ENCODE measurements around the gene OR9Q1. TPM values are rescaled to one million over a fixed set of nuclear protein-coding genes. Genes with fewer than 3 reads are reported as not detected.

OR9Q1 gene, protein sequence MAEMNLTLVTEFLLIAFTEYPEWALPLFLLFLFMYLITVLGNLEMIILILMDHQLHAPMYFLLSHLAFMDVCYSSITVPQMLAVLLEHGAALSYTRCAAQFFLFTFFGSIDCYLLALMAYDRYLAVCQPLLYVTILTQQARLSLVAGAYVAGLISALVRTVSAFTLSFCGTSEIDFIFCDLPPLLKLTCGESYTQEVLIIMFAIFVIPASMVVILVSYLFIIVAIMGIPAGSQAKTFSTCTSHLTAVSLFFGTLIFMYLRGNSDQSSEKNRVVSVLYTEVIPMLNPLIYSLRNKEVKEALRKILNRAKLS
- total RNA-seq (not detected), polyA plus RNA-seq (not detected)

DNA sequence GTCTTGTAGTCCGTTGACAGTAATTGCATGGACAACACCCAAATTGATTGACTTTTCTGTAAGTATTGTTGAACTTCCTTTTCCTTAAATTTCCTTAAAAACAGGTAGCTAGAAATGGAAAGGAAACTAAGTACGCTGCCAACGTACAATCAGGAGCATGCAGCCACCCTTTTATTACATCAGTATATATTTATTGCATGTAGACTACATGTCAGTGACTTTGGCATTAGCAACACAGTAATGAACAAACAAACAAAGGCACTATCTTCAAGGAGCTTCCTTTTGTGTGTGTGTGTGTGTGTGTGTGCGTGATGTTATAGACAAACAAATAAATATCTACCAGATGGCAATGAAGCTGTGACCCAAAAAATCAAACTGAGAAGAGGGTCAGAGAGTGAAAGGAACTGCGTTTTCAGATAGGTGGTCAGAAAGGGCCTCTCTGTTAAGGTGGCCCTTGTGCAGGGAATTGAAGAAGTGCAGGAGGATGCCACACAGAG, at the start of gene OR9Q1:
OR9Q1 (plus strand) TSS at position 447 of the 497 bp plus-strand sequence. CDS start 155,564 bp downstream, outside the sequence.
- Mint-ChIP-seq H3K27ac (no peak within 1 kb of the TSS), H3K4me3 (no peak within 1 kb of the TSS), H3K36me3 (no peaks in the 10 kb centered on the region), H3K27me3 (peaks cover 0 to 3% of the 10 kb centered on the region in 2 donors), H3K9me3 (peaks cover 0 to 3% (median 0%) of the 10 kb centered on the region in 8 donors), H3K4me1 (peaks cover 0 to 3% (median 0%) of the 10 kb centered on the region in 4 donors)
- CTCF ChIA-PET (ENCODE audit: partially characterized antibody): no interaction called here
- no peaks in the 10 kb centered on the region for H3K4me1 ChIP-seq (ENCODE audit: insufficient read depth, low read length)
- DNase-seq: no peak
- intact Hi-C loops (cut with micrococcal nuclease): no loop called here
- no peaks in the 10 kb centered on the region for H3K27me3 ChIP-seq (ENCODE audit: insufficient read depth, low read length)
- POLR2A ChIA-PET (ENCODE audit: partially characterized antibody): no interaction called here
- no peaks in the 10 kb centered on the region for H3K36me3 ChIP-seq (ENCODE audit: insufficient read depth, low read length)
- H3K27ac ChIP-seq (ENCODE audit: low read depth, low read length): no peak within 1 kb of the TSS
- H3K4me3 ChIP-seq (ENCODE audit: low read length in 2 of 2): no peak within 1 kb of the TSS
- H3K9me3 ChIP-seq (ENCODE audit: control insufficient read depth in 1 of 2, low read length in 2 of 2): no peaks in the 10 kb centered on the region

DNA sequence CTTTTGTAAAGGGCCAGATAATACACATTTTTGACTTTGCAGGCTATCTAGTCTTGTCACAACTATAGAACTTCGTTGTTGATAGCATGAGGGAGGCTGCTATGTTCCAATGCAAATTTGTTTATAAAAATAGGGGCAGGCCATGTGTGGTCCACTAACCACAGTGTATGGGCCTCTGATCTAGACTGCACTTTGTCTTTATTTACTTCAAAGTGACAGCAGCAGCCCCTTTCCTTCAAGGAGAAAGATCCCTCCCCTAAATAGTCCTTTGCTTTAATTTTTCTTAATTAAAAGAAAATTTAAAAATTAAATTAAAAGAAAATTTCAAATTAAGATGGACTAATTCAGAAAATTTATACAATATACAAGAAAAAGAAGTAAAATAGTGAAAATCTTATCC, 49.5 kb upstream of the OR9Q1 start:
- no peak for DNase-seq
- Histone ChIP-seq H3K27ac (ENCODE audit: low read depth, low read length) (no peak overlapping the region), H3K36me3 (ENCODE audit: insufficient read depth, low read length) (no peaks in the 10 kb centered on the region), H3K4me1 (ENCODE audit: insufficient read depth, low read length) (no peaks in the 10 kb centered on the region), H3K4me3 (ENCODE audit: low read length in 2 of 2) (no peak overlapping the region), H3K27me3 (ENCODE audit: insufficient read depth, low read length) (no peaks in the 10 kb centered on the region), H3K9me3 (ENCODE audit: control insufficient read depth in 1 of 2, low read length in 2 of 2) (no peaks in the 10 kb centered on the region)
- Mint-ChIP-seq H3K36me3 (no peaks in the 10 kb centered on the region), H3K4me3 (no peak overlapping the region), H3K27me3 (peaks cover 9 to 10% of the 10 kb centered on the region in 2 donors), H3K27ac (no peak overlapping the region), H3K4me1 (no peaks in the 10 kb centered on the region), H3K9me3 (peaks cover 0 to 5% (median 0%) of the 10 kb centered on the region in 8 donors)
- ChIA-PET CTCF (ENCODE audit: partially characterized antibody) (no interaction called here), POLR2A (ENCODE audit: partially characterized antibody) (no interaction called here)
- intact Hi-C loops (cut with micrococcal nuclease): no loop called here

GRCh38 chr11:57974848-57975601, 48.7 kb upstream of the OR9Q1 start:
- peaks cover 9 to 13% of the 10 kb centered on the region in 2 donors for H3K27me3 Mint-ChIP-seq
- Histone ChIP-seq H3K9me3 (ENCODE audit: control insufficient read depth in 1 of 2, low read length in 2 of 2) (no peaks in the 10 kb centered on the region), H3K27ac (ENCODE audit: low read depth, low read length) (no peak overlapping the region), H3K4me3 (ENCODE audit: low read length in 2 of 2) (no peak overlapping the region), H3K36me3 (ENCODE audit: insufficient read depth, low read length) (no peaks in the 10 kb centered on the region), H3K27me3 (ENCODE audit: insufficient read depth, low read length) (no peaks in the 10 kb centered on the region), H3K4me1 (ENCODE audit: insufficient read depth, low read length) (no peaks in the 10 kb centered on the region)
- H3K9me3 Mint-ChIP-seq: peaks cover 0 to 5% (median 0%) of the 10 kb centered on the region in 8 donors
- no peaks in the 10 kb centered on the region for H3K4me1 Mint-ChIP-seq
- CTCF ChIA-PET (ENCODE audit: partially characterized antibody): no interaction called here
- H3K36me3 Mint-ChIP-seq: no peaks in the 10 kb centered on the region
- no peak overlapping the region for H3K27ac Mint-ChIP-seq
- POLR2A ChIA-PET (ENCODE audit: partially characterized antibody): no interaction called here
- no peak overlapping the region for H3K4me3 Mint-ChIP-seq
- DNase-seq: no peak
- intact Hi-C loops (cut with micrococcal nuclease): no loop called here

DNA sequence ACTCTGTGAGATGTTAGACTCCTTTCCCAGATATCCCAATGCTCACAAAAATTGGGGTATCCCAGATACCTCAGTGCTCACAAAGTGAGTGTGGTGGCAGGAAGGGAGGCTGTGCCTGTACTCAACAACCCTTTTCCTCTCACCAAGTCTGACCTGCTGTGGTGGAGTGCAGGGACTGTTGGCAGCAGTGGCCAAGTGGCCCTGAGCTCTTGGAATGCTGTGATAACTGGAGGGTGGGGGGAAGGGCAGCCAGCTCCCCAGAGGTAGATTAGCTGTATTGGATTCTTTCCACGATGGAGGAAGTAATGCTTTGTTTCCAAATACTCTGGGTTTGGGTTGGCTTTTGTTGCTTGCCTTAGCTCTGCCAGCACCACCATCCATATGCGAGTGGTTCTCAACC, 46.0 kb upstream of the OR9Q1 start:
- H3K4me1 ChIP-seq (ENCODE audit: insufficient read depth, low read length): no peaks in the 10 kb centered on the region
- no peak overlapping the region for H3K27ac ChIP-seq (ENCODE audit: low read depth, low read length)
- peaks cover 4 to 14% of the 10 kb centered on the region in 2 donors for H3K27me3 Mint-ChIP-seq
- no peaks in the 10 kb centered on the region for H3K27me3 ChIP-seq (ENCODE audit: insufficient read depth, low read length)
- intact Hi-C loops (cut with micrococcal nuclease): no loop called here
- H3K36me3 Mint-ChIP-seq: no peaks in the 10 kb centered on the region
- CTCF ChIA-PET (ENCODE audit: partially characterized antibody): no interaction called here
- no peaks in the 10 kb centered on the region for H3K9me3 ChIP-seq (ENCODE audit: control insufficient read depth in 1 of 2, low read length in 2 of 2)
- no peaks in the 10 kb centered on the region for H3K4me1 Mint-ChIP-seq
- POLR2A ChIA-PET (ENCODE audit: partially characterized antibody): no interaction called here
- no peak for DNase-seq
- H3K4me3 ChIP-seq (ENCODE audit: low read length in 2 of 2): no peak overlapping the region
- H3K36me3 ChIP-seq (ENCODE audit: insufficient read depth, low read length): no peaks in the 10 kb centered on the region
- H3K27ac Mint-ChIP-seq: no peak overlapping the region
- H3K9me3 Mint-ChIP-seq: peaks cover 0 to 2% (median 0%) of the 10 kb centered on the region in 8 donors
- H3K4me3 Mint-ChIP-seq: no peak overlapping the region

GRCh38 chr11:57978686-57979531, 44.8 kb upstream of the OR9Q1 start:
- H3K27me3 ChIP-seq (ENCODE audit: insufficient read depth, low read length): no peaks in the 10 kb centered on the region
- intact Hi-C loops (cut with micrococcal nuclease): no loop called here

DNA sequence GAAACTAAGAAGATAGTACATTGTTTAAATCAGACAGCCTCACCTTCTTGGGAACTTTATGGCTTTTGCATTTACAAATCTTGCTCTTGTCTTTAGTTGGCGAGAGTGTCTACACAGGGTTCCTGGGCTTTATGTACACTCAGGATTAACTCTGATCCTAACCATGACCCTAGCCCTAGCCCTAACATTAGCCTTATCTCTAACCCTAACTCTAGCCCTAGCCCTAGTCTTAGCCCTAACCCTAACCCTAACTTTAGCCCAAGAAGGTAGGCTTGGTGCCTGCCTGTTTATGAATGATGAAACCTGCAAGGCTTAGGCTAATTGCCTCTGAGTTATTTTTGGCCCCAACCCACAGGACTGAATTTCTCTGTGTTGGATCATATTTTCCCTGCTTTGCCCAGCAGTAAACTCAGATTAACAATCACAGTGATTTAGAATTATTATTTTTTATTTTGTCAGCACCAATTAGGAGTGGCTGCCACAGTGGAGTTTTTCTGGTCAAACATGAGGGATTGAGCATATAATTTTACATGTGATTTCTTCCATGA, 44.1 kb upstream of the OR9Q1 start:
- no peaks in the 10 kb centered on the region for H3K9me3 ChIP-seq (ENCODE audit: control insufficient read depth in 1 of 2, low read length in 2 of 2)
- no peak for DNase-seq
- no peak overlapping the region for H3K27ac Mint-ChIP-seq
- H3K4me3 ChIP-seq (ENCODE audit: low read length in 2 of 2): no peak overlapping the region
- H3K36me3 Mint-ChIP-seq: no peaks in the 10 kb centered on the region
- peaks cover 4 to 14% of the 10 kb centered on the region in 2 donors for H3K27me3 Mint-ChIP-seq
- intact Hi-C loops (cut with micrococcal nuclease): no loop called here
- H3K36me3 ChIP-seq (ENCODE audit: insufficient read depth, low read length): no peaks in the 10 kb centered on the region
- no peaks in the 10 kb centered on the region for H3K4me1 Mint-ChIP-seq
- POLR2A ChIA-PET (ENCODE audit: partially characterized antibody): no interaction called here
- H3K4me1 ChIP-seq (ENCODE audit: insufficient read depth, low read length): no peaks in the 10 kb centered on the region
- no peaks in the 10 kb centered on the region for H3K27me3 ChIP-seq (ENCODE audit: insufficient read depth, low read length)
- H3K4me3 Mint-ChIP-seq: no peak overlapping the region
- no peak overlapping the region for H3K27ac ChIP-seq (ENCODE audit: low read depth, low read length)
- peaks cover 0 to 2% (median 0%) of the 10 kb centered on the region in 8 donors for H3K9me3 Mint-ChIP-seq
- CTCF ChIA-PET (ENCODE audit: partially characterized antibody): no interaction called here

More at GRCh38 chr11:57978686-57979531, 44.8 kb upstream of the OR9Q1 start:
- POLR2A ChIA-PET (ENCODE audit: partially characterized antibody): no interaction called here
- no peaks in the 10 kb centered on the region for H3K9me3 ChIP-seq (ENCODE audit: control insufficient read depth in 1 of 2, low read length in 2 of 2)
- H3K9me3 Mint-ChIP-seq: peaks cover 0 to 2% (median 0%) of the 10 kb centered on the region in 8 donors
- no peak overlapping the region for H3K4me3 ChIP-seq (ENCODE audit: low read length in 2 of 2)
- H3K4me3 Mint-ChIP-seq: no peak overlapping the region
- CTCF ChIA-PET (ENCODE audit: partially characterized antibody): no interaction called here
- no peaks in the 10 kb centered on the region for H3K4me1 Mint-ChIP-seq
- H3K36me3 Mint-ChIP-seq: no peaks in the 10 kb centered on the region
- H3K4me1 ChIP-seq (ENCODE audit: insufficient read depth, low read length): no peaks in the 10 kb centered on the region
- H3K27ac ChIP-seq (ENCODE audit: low read depth, low read length): no peak overlapping the region
- DNase-seq: no peak
- no peak overlapping the region for H3K27ac Mint-ChIP-seq
- H3K27me3 Mint-ChIP-seq: peaks cover 3 to 13% of the 10 kb centered on the region in 2 donors
- H3K36me3 ChIP-seq (ENCODE audit: insufficient read depth, low read length): no peaks in the 10 kb centered on the region

Measured in CD4-positive, alpha-beta memory T cell (primary cell).